Stimulated activated effector memory CD8-positive, alpha-beta T cell treated with anti-CD3 and anti-CD28 coated beads, Interleukin-12 subunit alpha, Interleukin-12 subunit beta, amount 100 ng/mL, for 72 hours (primary cell): Measurements from ENCODE around the gene ALDH8A1.
"Not testable (repeated sequence)": the region's sequence is repeated elsewhere in the genome, so short reads cannot be mapped to it uniquely, and the experiment has no call there.

ENCODE experiments used
- ATAC-seq: fragments of 150-1000 bp; cut with Tn5 transposase; 2 replicates; pipeline ENCODE4 v1.10.0; 2021
- DNase-seq, 2 donors: peaks; one replicate each; pipeline ENCODE4 v3.0.0; 2021 to 2022; ENCODE audit warnings: low spot score in 2 of 2
- H3K27ac Mint-ChIP-seq: one replicate; pipeline ENCODE4 v1.8.0; 2022; ENCODE audit warnings: mild to moderate bottlenecking, mixed read lengths
- H3K36me3 Mint-ChIP-seq: one replicate; pipeline ENCODE4 v1.8.0; 2022; ENCODE audit warnings: mild to moderate bottlenecking, mixed read lengths
- H3K4me1 Mint-ChIP-seq: one replicate; pipeline ENCODE4 v1.8.0; 2022; ENCODE audit warnings: mixed read lengths
- H3K4me3 Mint-ChIP-seq: one replicate; pipeline ENCODE4 v1.8.0; 2022; ENCODE audit warnings: mild to moderate bottlenecking, mixed read lengths
- H3K9me3 Mint-ChIP-seq: one replicate; pipeline ENCODE4 v1.8.0; 2022; ENCODE audit warnings: mixed read lengths

The ALDH8A1 gene

DNA sequence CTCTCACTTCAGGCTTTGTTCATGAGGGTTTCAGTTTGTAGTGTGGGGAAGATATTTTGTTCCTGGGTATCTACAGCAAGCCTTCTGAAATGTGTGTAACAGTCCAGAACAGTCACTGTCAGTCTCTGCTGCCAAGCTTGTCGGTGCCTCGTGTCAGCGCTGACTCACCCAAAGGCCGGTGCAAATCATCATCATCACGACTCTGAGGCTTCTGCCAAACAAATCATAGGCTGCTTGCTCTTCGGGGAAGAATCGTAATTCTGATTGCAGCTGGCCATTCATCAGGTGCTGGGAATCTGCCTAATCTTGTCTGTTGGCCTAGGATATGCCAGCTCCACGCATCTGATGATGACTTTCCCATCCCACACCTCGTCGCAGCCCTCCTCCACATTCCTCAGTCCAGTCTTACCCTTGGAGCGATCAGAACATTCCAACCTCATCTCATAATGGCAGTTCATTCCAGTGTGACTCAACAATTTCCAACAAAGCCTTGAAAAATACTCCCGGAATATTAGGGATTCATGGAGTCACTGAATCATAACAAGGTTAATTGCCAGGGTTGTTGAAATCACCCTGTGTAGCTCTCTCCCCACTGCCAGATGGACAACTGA lies 40.9 kb downstream of the ALDH8A1 start:
- no peaks in the 10 kb centered on the region for H3K9me3 Mint-ChIP-seq
- DNase-seq: peak in 1 of 2 donors; percentile 55

DNA sequence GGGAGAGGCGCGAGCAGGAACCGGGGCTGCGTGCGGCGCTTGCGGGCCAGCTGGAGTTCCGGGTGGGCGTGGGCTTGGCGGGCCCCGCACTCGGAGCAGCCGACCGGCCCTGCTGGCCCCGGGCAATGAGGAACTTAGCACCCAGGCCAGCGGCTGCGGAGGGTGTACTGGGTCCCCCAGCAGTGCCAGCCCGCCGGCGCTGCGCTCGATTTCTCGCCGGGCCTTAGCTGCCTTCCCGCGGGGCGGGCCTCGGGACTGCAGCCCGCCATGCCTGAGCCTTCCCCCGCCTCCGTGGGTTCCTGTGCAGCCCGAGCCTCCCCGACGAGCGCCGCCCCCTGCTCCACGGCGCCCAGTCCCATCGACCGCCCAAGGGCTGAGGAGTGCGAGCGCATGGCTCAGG lies 45.2 kb downstream of the ALDH8A1 start:
- H3K4me1 Mint-ChIP-seq, H3K9me3 Mint-ChIP-seq, DNase-seq, H3K4me3 Mint-ChIP-seq, ATAC-seq, H3K36me3 Mint-ChIP-seq, H3K27ac Mint-ChIP-seq: not testable (repeated sequence)

More for the DNA sequence above, 40.9 kb downstream of the ALDH8A1 start:
- H3K4me3 Mint-ChIP-seq: no peak overlapping the region
- peak; percentile 88 for ATAC-seq
- H3K36me3 Mint-ChIP-seq: no peaks in the 10 kb centered on the region
- no peak overlapping the region for H3K27ac Mint-ChIP-seq
- no peaks in the 10 kb centered on the region for H3K4me1 Mint-ChIP-seq

DNA sequence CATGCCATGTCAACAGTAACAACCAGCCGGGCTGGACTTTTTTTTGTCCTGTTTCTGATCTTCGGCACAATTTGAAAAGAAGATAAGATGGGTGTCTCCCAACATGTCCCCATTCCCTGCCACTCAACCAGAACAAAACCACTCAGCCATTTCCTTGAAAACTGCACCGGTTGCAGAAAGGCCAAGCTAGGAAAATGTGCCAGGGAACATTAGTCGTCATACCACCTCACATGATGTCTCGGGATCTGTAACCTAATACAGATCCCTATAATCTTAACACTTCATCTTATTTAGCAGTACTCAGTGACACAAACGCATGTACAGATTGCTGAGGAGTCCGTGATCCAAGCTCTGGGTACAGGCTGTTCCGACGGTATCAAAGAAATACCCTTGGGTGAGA lies 46.5 kb downstream of the ALDH8A1 start:
- H3K36me3 Mint-ChIP-seq: no peaks in the 10 kb centered on the region
- no peaks in the 10 kb centered on the region for H3K4me1 Mint-ChIP-seq
- H3K9me3 Mint-ChIP-seq: no peaks in the 10 kb centered on the region
- H3K27ac Mint-ChIP-seq: no peak overlapping the region
- no peak for ATAC-seq
- no peak overlapping the region for H3K4me3 Mint-ChIP-seq
- no peak for DNase-seq

DNA sequence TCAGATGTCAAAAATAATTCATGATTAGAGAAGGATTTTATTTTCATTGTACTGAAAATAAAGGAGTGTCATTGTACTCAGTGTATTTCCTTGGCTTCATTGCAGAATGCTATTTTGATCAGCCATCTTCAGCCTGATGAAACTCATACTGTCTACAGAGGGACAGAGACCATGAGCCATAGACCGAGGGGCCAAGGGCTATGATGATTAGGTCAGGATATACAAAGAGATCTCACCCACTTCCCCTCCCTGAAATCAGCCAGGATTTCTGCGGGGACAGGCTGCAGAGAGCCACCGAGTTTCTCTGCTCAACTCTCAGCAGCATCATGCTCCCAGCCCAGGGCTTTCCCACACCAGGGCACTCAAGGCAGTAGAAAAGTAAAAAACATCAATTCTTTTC lies 47.0 kb downstream of the ALDH8A1 start:
- Mint-ChIP-seq H3K9me3 (no peaks in the 10 kb centered on the region), H3K4me1 (no peaks in the 10 kb centered on the region), H3K4me3 (no peak overlapping the region), H3K36me3 (no peaks in the 10 kb centered on the region), H3K27ac (no peak overlapping the region)
- ATAC-seq (no peak), DNase-seq (no peak)

DNA sequence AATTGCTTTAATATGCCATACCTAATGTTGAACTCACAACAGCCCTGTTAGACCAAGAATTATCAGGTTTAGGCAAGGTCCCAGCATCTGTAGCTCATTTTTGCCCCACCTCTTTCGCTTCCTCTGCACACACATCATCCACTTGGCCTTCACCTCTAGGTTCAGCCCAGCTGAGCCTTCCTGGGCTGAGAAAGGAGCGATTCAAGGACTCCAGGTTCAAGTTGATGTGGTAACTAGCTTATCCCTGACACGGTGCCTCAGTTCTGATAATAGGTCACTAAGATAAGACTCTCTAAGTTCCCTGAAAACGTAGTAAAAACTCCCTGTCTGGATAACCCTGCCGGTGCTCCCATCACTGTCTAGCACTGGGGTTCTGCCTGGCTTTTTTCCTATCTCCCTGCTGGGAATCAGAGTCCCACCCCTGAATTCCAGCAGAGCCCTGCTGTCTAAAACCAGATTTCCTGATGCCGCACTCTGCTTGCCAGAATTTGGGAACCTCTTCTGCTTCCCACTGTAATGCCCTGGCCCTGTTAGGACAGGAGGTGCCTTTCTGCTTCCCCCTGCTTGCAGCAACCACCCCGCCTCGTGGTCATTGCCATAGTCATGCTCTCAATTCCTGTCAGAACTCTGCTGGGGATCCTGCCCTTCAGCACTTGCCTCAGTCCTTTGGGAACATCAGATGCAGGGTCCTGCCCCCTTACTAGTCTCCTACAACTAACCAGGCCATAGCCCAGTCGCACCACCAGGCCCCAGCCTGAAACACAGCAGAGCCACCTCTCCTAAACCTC lies 47.6 kb downstream of the ALDH8A1 start:
- Mint-ChIP-seq H3K27ac (no peak overlapping the region), H3K4me1 (no peaks in the 10 kb centered on the region), H3K4me3 (no peak overlapping the region), H3K36me3 (no peaks in the 10 kb centered on the region), H3K9me3 (no peaks in the 10 kb centered on the region)
- no peak for ATAC-seq
- DNase-seq: no peak

DNA sequence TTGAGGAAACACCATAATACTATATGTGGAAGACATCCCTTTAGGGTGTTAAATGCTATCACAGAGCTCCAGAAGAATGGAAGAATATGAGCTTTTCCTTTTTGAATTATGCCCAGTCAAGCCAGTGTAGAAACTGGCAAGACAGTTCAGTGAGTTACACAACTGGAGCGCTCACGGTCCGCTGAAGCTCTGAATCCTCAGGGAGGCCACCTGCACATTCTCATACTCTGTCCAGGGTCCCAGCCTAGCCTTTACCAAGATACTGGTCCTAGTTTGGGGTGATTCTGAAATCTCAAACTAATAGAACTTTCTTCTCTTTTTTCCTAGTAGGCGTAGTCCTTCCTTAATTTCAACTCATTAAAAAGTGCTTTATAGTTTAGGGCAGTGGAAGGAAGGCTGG lies 51.3 kb downstream of the ALDH8A1 start:
- DNase-seq (no peak), ATAC-seq (no peak)
- H3K9me3 Mint-ChIP-seq: no peaks in the 10 kb centered on the region
- no peak overlapping the region for H3K27ac Mint-ChIP-seq
- no peak overlapping the region for H3K4me3 Mint-ChIP-seq
- no peaks in the 10 kb centered on the region for H3K4me1 Mint-ChIP-seq
- no peaks in the 10 kb centered on the region for H3K36me3 Mint-ChIP-seq

DNA sequence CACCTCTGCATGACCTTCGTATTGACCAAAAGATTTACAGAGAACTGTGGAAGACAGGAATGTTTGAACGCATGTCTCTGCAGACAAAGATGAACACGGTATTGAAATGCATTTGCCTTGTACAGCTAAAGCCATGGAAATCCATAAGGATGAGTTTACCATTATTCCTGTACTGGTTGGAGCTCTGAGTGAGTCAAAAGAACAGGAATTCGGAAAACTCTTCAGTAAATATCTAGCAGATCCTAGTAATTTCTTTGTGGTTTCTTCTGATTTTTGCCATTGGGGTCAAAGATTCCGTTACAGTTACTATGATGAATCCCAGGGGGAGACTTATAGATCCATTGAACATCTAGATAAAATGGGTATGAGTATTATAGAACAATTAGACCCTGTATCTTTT lies 51.7 kb downstream of the ALDH8A1 start:
- not testable (repeated sequence) for H3K27ac Mint-ChIP-seq, H3K36me3 Mint-ChIP-seq, H3K9me3 Mint-ChIP-seq, H3K4me1 Mint-ChIP-seq, ATAC-seq, DNase-seq, H3K4me3 Mint-ChIP-seq

DNA sequence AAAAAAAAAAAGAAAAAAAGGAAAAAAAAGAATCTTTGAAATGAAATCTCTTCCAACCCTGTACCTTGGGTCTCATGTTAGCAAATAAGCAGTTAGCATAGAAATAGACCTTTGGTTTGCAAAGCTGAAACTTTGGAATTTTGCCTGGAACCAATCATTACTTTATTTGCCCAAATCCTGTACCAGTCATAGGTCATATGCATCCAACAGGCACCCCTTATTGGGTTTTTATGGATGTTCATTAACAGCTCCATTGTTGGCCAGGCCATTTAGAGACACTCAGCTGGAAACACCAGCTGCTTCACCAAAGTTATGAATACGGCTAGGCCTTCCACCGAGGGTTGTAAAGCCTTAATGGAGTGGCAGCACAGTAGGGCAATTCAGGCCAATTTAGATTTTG lies 53.0 kb downstream of the ALDH8A1 start:
- H3K4me3 Mint-ChIP-seq: no peak overlapping the region
- no peaks in the 10 kb centered on the region for H3K4me1 Mint-ChIP-seq
- ATAC-seq (no peak), DNase-seq (no peak)
- no peaks in the 10 kb centered on the region for H3K36me3 Mint-ChIP-seq
- no peaks in the 10 kb centered on the region for H3K9me3 Mint-ChIP-seq
- H3K27ac Mint-ChIP-seq: no peak overlapping the region

DNA sequence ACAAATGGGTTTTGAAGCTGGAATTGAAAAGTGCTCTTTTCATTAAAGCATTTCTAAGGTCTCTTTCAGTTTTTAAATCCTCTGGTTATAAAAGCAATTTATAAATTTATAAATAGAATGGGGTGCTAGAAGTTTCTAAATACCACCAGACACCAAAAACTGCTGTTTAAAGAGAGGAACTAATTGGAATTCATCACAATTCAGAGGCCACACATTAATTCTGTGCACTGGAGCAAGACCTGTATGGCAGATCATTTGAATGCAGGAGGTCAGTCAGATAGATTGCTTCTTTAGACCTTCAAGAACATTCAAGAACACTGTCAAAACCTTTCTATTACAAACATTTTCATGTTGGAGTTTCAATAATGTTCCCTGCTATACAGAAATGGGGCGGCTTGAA lies 55.1 kb downstream of the ALDH8A1 start:
- ATAC-seq (no peak), DNase-seq (no peak)
- H3K27ac Mint-ChIP-seq: no peak overlapping the region
- H3K4me1 Mint-ChIP-seq: no peaks in the 10 kb centered on the region
- no peaks in the 10 kb centered on the region for H3K9me3 Mint-ChIP-seq
- H3K36me3 Mint-ChIP-seq: no peaks in the 10 kb centered on the region
- no peak overlapping the region for H3K4me3 Mint-ChIP-seq

DNA sequence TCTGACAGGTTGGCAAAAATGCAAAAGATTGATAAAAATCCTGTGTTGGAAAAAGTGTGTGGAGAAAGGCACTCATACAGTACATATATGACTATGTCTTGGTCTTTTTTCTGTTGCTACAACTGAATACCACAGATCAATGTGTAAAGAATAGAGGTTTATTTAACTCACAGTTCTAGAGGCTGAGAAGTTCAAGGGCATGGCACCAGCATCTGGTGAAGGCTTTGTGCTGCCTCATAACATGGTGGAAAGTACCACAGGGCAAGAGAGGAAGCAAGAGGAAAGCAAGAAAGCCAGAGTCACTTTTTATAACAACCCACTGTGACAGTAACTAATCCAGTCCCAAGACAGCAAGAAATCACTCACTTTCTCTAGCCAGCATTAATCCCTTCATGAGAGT lies 57.5 kb downstream of the ALDH8A1 start:
- no peaks in the 10 kb centered on the region for H3K9me3 Mint-ChIP-seq
- no peaks in the 10 kb centered on the region for H3K36me3 Mint-ChIP-seq
- H3K27ac Mint-ChIP-seq: no peak overlapping the region
- ATAC-seq (no peak), DNase-seq (no peak)
- H3K4me3 Mint-ChIP-seq: no peak overlapping the region
- no peaks in the 10 kb centered on the region for H3K4me1 Mint-ChIP-seq

DNA sequence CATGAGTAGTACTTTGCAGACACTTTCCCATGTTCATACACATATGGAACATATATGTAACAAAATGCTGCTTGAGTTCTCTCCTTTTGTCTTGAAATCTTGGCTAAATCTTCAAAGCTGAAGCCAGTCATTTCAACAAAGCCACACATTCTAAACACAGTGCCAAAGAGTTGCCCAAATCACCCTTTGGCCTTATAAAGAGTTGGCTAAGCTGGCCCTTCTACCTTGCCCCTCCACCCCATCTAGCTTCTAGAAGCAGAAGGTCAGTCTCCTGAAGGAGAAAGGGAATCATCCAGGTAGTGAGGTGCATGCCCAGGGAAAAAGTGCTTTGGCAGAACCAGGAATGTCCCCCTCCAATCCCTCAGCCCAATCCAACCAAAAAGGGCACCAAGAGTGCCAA lies 58.3 kb downstream of the ALDH8A1 start:
- no peaks in the 10 kb centered on the region for H3K36me3 Mint-ChIP-seq
- DNase-seq (no peak), ATAC-seq (no peak)
- H3K4me3 Mint-ChIP-seq: no peak overlapping the region
- H3K27ac Mint-ChIP-seq: no peak overlapping the region
- H3K9me3 Mint-ChIP-seq: no peaks in the 10 kb centered on the region
- no peaks in the 10 kb centered on the region for H3K4me1 Mint-ChIP-seq

DNA sequence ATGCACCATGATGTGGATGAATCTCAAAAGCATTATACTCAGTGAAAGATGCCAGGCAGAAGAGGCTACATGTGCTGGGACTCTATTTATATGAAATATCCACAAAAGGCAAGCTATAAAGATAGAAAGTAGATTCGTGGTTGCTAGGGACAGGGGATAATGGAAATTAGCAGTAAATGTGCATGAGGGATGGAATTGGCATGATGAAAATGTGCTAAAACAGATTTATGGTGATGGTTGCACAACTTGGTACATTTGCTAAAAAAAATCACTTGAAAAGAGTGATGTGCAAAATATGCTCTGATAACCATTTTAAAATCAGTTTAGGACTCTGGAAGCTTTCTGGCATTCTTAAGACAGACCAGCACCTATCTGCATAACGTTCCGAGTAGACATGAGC lies 61.6 kb downstream of the ALDH8A1 start:
- DNase-seq (no peak), ATAC-seq (no peak)
- no peaks in the 10 kb centered on the region for H3K36me3 Mint-ChIP-seq
- H3K9me3 Mint-ChIP-seq: no peaks in the 10 kb centered on the region
- no peak overlapping the region for H3K27ac Mint-ChIP-seq
- H3K4me1 Mint-ChIP-seq: no peaks in the 10 kb centered on the region
- H3K4me3 Mint-ChIP-seq: no peak overlapping the region

DNA sequence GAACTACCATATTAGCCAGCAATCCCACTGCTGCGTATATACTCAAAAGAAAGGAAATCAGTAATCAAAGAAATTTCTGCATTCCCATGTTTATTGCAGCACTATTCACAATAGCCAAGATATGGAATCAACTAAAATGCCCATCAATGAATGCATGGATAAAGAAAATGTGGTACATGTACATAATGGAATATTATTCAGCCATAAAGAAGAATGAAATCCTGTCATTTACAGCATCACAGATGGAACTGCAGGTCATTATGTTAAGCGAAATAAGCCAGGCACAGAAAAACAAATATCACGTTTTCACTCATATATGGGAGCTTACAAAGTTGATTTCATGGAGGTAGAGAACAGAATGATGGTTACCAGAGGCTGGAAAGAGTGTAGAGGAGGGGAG lies 65.1 kb downstream of the ALDH8A1 start:
- ATAC-seq (no peak), DNase-seq (no peak)
- Mint-ChIP-seq H3K4me1 (no peaks in the 10 kb centered on the region), H3K36me3 (no peaks in the 10 kb centered on the region), H3K27ac (no peak overlapping the region), H3K4me3 (no peak overlapping the region), H3K9me3 (no peaks in the 10 kb centered on the region)

DNA sequence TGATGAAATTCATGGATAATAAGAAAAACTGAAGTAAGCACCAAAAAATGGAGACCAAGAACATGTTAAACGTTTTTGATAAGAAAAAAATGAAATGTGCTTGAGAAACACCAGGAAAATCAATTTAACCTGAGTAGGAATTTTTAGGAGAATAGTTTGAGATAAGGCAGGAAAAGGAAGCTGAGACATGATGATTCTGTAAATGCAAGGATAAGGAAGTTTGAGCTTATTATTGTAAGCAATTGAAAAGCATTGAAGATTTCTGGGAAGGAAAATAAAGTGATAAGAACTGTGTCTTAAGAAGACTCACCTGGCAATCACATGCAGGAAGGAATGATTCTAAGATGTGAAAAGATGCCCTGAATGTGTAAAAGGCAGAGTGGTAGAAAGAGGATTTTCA lies 66.6 kb downstream of the ALDH8A1 start:
- H3K27ac Mint-ChIP-seq: no peak overlapping the region
- no peaks in the 10 kb centered on the region for H3K4me1 Mint-ChIP-seq
- ATAC-seq: no peak
- H3K4me3 Mint-ChIP-seq: no peak overlapping the region
- no peak for DNase-seq
- no peaks in the 10 kb centered on the region for H3K9me3 Mint-ChIP-seq
- H3K36me3 Mint-ChIP-seq: no peaks in the 10 kb centered on the region

DNA sequence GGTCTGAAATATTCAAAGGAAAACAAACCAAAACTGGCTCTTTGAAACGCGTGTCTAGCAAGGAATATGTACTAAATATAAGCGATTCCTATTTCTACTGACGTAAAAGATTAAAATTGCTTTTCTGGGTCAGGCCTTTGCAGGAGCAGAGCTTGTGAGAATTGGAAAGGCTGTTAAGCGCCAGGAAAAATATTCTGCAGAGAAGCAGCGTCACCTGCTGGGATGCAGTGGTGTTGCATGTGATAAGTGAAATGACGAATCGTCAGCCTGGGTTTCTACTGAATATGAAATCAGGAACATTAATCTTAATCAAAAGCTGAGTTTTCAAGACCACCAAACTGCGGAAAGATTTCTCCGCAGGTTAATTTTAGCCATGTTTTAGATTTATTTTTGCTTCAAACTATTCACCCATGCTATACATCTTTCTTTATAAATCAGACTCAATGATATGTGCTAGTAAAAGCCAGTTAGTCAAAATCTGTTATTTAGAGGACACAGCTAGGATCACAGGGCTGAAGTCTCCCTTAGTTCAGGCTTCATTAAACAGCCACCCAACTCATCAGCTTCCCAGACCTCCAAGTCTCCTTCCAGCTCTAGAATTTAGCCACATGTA lies 67.4 kb downstream of the ALDH8A1 start:
- no peaks in the 10 kb centered on the region for H3K36me3 Mint-ChIP-seq

More for the DNA sequence above, 67.4 kb downstream of the ALDH8A1 start:
- no peak overlapping the region for H3K4me3 Mint-ChIP-seq
- H3K4me1 Mint-ChIP-seq: no peaks in the 10 kb centered on the region
- H3K9me3 Mint-ChIP-seq: no peaks in the 10 kb centered on the region
- DNase-seq: peak; percentile 42 to 66
- H3K27ac Mint-ChIP-seq: no peak overlapping the region
- ATAC-seq: no peak
